HepG2 (cell line): Measurements from ENCODE around the gene MRPS34. TPM values are rescaled to one million over a fixed set of nuclear protein-coding genes. Genes with fewer than 3 reads are reported as not detected.

Experiments used
- AGO1 ChIP-seq: fragments of 200-400 bp; formaldehyde crosslinking; IDR thresholded peaks from 2 replicates; pipeline ENCODE4 v1.6.1; 2017; ENCODE audit warnings: mild to moderate bottlenecking, low read depth, low read length, moderate library complexity; ENCODE audit not compliant: poor library complexity, severe bottlenecking
- PHF8 ChIP-seq: sonication (generic); formaldehyde crosslinking; IDR thresholded peaks from 2 replicates; pipeline ENCODE4 v1.5.0; 2020; ENCODE audit warnings: missing genetic modification reagents
- RARA ChIP-seq: IDR thresholded peaks from 2 replicates; pipeline ENCODE4 v1.6.1; 2016; ENCODE audit warnings: missing genetic modification reagents, missing compliant biosample characterization
- ZBTB38 ChIP-seq: sonication (generic); formaldehyde crosslinking; IDR thresholded peaks from 2 replicates; pipeline ENCODE4 v1.5.1; 2020; ENCODE audit warnings: mild to moderate bottlenecking, missing genetic modification reagents
- ZNF143 ChIP-seq: sonication (generic); formaldehyde crosslinking; IDR thresholded peaks from 2 replicates; pipeline ENCODE4 v1.4.0; 2020; ENCODE audit warnings: missing genetic modification reagents
- ZNF253 ChIP-seq: sonication (generic); formaldehyde crosslinking; IDR thresholded peaks from 2 replicates; pipeline ENCODE4 v1.8.0; 2022; ENCODE audit warnings: mild to moderate bottlenecking, missing genetic modification reagents, borderline replicate concordance
- polyA plus RNA-seq, 8 experiments: library from polyadenylated mRNA; depleted of rRNA in 3 of 8; stranded (reverse) in 7 of 8; unstranded in 1 of 8; fragments of >200 nt; fragmentation: Illumina TruSeq in 4 of 8; extraction: Trizol in 4 of 8; gene quantifications; 2 replicates each; pipeline versions ENCODE4 v1.2.1 to v1.2.3, GENCODE V29; 2011 to 2016; ENCODE audit warnings: low read depth in 4 of 8, missing spikeins in 1 of 8, mixed read lengths in 1 of 8; ENCODE audit not compliant: insufficient read depth in 1 of 8
- total RNA-seq, 5 experiments: library from RNA; depleted of rRNA; stranded (reverse); fragments of >200 nt; fragmentation: Illumina TruSeq; extraction: Trizol; gene quantifications; 2 replicates each; pipeline ENCODE4 v1.2.3, GENCODE V29; 2016; ENCODE audit warnings: low read depth in 1 of 5
- TF ChIP-seq, protein P1 (sequence below): sonication (generic); formaldehyde crosslinking; IDR thresholded peaks from 2 replicates; pipeline ENCODE4 v1.4.0; 2020; ENCODE audit warnings: missing genetic modification reagents
- TF ChIP-seq, protein P2 (sequence below): sonication (generic); formaldehyde crosslinking; IDR thresholded peaks from 2 replicates; pipeline ENCODE4 v1.5.1; 2020; ENCODE audit warnings: mild to moderate bottlenecking, missing genetic modification reagents, moderate library complexity
- TF ChIP-seq, protein P3 (sequence below): sonication (generic); formaldehyde crosslinking; IDR thresholded peaks from 2 replicates; pipeline ENCODE4 v1.4.0; 2020; ENCODE audit warnings: missing genetic modification reagents

MRPS34 gene
- total and polyA plus RNA-seq, 2 of the 13 experiments (the other 11 are each of a cell fraction or from before 2014, with no cell fraction given): 63.5 to 131 TPM

DNA sequence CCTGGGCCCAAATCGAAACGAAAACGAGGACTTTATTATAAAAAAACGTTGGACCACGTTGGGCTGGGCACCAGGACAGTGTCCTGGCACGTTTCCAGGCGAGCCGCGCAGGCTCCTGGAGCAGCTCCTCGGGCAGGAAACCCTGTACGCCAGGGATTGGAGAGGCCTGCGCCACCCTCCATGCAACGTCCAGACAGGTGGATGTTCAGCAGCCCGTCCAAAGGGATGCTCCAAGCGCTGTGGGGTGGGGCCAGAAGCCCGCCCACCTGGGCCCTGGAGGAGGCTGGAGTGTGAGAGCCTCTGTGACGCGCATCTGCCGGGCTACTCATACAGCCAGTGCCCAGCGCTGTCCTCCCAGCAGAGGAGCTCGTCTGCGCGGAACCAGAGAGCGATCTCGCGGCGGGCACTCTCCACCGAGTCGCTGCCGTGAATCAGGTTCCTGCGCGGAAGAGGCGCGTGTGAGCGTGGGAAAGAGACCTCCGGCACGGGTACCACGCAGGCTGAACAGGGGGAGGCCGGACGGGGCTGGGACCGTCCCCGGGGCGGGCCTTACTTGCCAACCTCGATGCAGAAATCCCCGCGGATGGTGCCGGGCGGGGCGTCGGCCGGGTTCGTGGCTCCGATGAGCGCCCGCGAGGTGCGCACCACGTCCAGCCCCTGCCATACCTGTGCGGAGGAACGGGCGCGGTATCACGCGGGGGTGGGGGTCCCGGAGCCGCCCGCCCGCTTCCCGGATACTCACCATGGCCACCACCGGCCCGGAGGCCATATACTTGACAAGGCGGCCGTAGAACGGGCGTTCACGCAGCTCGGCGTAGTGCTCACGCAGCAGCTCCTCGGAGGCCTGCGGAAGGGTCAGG, 2.4 kb downstream of the MRPS34 start (continued):
- TF ChIP-seq, protein P1, sequence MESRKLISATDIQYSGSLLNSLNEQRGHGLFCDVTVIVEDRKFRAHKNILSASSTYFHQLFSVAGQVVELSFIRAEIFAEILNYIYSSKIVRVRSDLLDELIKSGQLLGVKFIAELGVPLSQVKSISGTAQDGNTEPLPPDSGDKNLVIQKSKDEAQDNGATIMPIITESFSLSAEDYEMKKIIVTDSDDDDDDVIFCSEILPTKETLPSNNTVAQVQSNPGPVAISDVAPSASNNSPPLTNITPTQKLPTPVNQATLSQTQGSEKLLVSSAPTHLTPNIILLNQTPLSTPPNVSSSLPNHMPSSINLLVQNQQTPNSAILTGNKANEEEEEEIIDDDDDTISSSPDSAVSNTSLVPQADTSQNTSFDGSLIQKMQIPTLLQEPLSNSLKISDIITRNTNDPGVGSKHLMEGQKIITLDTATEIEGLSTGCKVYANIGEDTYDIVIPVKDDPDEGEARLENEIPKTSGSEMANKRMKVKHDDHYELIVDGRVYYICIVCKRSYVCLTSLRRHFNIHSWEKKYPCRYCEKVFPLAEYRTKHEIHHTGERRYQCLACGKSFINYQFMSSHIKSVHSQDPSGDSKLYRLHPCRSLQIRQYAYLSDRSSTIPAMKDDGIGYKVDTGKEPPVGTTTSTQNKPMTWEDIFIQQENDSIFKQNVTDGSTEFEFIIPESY (CRISPR knock-in tag): peak; percentile 57; the same call in 1 of the 2 replicates
- TF ChIP-seq, protein P2, sequence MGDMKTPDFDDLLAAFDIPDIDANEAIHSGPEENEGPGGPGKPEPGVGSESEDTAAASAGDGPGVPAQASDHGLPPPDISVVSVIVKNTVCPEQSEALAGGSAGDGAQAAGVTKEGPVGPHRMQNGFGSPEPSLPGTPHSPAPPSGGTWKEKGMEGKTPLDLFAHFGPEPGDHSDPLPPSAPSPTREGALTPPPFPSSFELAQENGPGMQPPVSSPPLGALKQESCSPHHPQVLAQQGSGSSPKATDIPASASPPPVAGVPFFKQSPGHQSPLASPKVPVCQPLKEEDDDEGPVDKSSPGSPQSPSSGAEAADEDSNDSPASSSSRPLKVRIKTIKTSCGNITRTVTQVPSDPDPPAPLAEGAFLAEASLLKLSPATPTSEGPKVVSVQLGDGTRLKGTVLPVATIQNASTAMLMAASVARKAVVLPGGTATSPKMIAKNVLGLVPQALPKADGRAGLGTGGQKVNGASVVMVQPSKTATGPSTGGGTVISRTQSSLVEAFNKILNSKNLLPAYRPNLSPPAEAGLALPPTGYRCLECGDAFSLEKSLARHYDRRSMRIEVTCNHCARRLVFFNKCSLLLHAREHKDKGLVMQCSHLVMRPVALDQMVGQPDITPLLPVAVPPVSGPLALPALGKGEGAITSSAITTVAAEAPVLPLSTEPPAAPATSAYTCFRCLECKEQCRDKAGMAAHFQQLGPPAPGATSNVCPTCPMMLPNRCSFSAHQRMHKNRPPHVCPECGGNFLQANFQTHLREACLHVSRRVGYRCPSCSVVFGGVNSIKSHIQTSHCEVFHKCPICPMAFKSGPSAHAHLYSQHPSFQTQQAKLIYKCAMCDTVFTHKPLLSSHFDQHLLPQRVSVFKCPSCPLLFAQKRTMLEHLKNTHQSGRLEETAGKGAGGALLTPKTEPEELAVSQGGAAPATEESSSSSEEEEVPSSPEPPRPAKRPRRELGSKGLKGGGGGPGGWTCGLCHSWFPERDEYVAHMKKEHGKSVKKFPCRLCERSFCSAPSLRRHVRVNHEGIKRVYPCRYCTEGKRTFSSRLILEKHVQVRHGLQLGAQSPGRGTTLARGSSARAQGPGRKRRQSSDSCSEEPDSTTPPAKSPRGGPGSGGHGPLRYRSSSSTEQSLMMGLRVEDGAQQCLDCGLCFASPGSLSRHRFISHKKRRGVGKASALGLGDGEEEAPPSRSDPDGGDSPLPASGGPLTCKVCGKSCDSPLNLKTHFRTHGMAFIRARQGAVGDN (CRISPR knock-in tag): peak; percentile 13; the same call in 1 of the 2 replicates
- 0 out of 2 replicates have a peak, but pooled peaks have one; percentile 22 for TF ChIP-seq ZNF253
- TF ChIP-seq RARA (CRISPR knock-in tag): no peak
- TF ChIP-seq, protein P3, sequence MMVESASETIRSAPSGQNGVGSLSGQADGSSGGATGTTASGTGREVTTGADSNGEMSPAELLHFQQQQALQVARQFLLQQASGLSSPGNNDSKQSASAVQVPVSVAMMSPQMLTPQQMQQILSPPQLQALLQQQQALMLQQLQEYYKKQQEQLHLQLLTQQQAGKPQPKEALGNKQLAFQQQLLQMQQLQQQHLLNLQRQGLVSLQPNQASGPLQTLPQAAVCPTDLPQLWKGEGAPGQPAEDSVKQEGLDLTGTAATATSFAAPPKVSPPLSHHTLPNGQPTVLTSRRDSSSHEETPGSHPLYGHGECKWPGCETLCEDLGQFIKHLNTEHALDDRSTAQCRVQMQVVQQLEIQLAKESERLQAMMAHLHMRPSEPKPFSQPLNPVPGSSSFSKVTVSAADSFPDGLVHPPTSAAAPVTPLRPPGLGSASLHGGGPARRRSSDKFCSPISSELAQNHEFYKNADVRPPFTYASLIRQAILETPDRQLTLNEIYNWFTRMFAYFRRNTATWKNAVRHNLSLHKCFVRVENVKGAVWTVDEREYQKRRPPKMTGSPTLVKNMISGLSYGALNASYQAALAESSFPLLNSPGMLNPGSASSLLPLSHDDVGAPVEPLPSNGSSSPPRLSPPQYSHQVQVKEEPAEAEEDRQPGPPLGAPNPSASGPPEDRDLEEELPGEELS (CRISPR knock-in tag): no peak
- TF ChIP-seq ZBTB38 (CRISPR knock-in tag): peak; percentile 71
- no peak for TF ChIP-seq ZNF143 (CRISPR knock-in tag)
- peak; percentile 9; the same call in 1 of the 2 replicates for TF ChIP-seq PHF8
- peak; percentile 93 for TF ChIP-seq AGO1
- TF ChIP-seq, all 625 proteins: peak for 17
